Eye (tissue), 1 donor: ENCODE results near the gene PRAMEF26.
"Not testable (repeated sequence)": the region's sequence is repeated elsewhere in the genome, so short reads cannot be mapped to it uniquely, and the experiment has no call there.

ENCODE experiments used
- DNase-seq: peaks from one replicate; pipeline ENCODE4 v3.0.0-alpha.2; 2015

Gene PRAMEF26

DNA sequence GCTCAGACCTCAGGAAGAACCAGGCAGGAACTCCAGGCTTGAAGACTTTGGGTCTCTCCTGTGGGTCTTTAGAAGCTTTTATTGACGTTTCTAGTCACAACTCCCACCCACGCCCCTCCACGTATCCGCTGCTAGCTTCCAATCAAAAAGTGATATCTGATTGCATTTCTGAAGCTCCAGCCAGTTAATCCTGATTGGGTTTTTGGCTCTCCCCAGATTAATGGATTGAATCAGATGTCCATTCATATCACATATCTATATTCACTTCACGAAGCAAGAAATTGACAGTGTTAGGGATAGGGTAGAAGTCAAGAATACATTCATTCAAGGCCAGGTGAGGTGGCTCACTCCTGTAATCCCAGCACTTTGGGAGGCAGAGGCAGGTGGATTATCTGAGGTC is at the start of gene PRAMEF26:
Gene PRAMEF26, minus strand, starts transcription at position 101 of the 400 bp plus-strand sequence. CDS start 2,914 bp downstream, outside the sequence.
- not testable (repeated sequence) for DNase-seq

DNA sequence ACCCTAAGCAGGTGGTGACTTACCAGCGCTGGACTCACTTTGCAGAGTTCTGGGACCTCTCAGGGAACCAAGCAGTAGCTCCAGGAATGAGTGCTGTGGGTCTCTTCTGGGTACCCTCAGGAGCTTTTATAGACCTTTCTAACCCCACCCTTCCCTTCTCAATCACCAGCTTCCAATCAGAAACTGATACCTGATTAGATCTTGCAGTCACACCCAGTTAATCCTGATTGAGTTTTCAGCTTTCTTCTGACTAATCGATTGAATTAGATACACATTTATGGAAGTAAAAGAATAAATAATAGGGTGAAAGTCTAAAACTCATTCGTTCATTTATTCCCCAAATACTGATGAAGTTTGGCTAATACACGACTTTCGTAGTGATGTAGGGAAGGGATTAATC is 45.5 kb upstream of the PRAMEF26 start, which contains the start of gene PRAMEF13:
Gene PRAMEF13, minus strand, starts transcription at position 101 of the 400 bp plus-strand sequence. CDS start 1,820 bp downstream, outside the sequence.
- DNase-seq = not testable (repeated sequence)

DNA sequence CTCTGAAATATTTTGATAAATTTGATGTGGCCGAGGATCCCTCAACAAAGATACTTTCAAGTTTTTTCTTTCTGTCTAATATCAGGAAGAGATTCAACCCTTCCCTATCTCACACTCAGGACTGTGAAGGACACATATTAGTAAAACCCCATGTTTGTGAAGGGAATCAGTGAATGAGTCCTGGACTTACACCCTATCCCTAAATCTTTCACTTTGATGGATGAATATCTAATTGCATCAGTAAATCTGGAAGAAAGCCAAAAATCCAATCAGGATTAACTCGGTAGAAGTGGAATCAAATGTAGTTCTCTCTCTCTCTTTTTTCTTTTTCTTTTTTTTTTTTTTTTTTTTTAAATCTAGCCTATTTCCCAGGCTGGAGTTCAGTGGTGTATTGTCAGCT is 15.7 kb upstream of the PRAMEF26 start, which contains the start of gene PRAMEF9:
Gene PRAMEF9, plus strand, starts transcription at position 301 of the 400 bp plus-strand sequence. CDS start 3,433 bp downstream, outside the sequence.
- not testable (repeated sequence) for DNase-seq

DNA sequence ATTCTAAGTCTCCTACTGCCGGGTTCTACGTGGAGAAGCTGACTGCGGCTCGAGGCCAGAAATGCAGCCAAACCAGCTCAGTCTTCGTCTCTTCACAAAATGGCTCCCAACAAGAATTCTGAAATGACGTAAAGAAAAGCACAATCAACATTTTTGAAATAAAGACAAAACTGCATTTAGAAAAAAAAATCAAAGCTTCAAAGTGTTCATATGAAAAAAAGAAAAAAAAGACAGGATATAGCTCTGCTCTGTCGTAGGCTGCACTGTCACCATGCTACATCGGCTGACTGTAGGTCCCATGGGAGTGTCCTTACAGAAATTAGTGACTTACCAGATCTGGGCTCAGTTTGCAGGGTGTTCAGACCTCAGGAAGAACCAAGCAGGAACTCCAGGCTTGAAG is 9.7 kb upstream of the PRAMEF26 start, which contains the start of gene HNRNPCL4:
Gene HNRNPCL4, minus strand, starts transcription at position 101 of the 400 bp plus-strand sequence. CDS start 164 bp downstream, outside the sequence.
- DNase-seq = not testable (repeated sequence)

DNA sequence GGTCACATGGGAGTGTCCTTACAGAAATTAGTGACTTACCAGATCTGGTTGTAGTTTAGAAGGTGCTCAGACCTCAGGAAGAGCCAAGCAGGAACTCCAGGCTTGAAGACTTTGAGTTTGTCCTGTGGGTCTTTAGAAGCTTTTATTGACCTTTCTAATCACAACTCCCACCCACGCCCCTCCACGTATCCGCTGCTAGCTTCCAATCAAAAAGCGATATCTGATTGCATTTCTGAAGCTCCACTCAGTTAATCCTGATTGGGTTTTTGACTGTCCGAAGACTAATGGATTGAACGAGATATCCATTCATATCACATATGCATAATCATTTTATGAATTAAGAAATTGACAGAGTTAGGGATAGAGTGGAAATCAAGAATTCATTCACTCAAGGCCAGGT is 39.1 kb downstream of the PRAMEF26 start, which contains the start of gene HNRNPCL2:
Gene HNRNPCL2, minus strand, starts transcription at position 101 of the 400 bp plus-strand sequence. CDS start 454 bp downstream, outside the sequence.
- DNase-seq = not testable (repeated sequence)
